IMR-90 (cell line): ENCODE measurements around the gene KIF9. TPM values are rescaled to one million over a fixed set of nuclear protein-coding genes. Genes with fewer than 3 reads are reported as not detected.

Experiments used
- ATAC-seq: fragments of 200-7000 bp; cut with Tn5 transposase; 2 replicates; pipeline ENCODE4 v1.9.1; 2020; ENCODE audit warnings: low read depth, mild to moderate bottlenecking, moderate library complexity
- Bru-seq: library from RNA; stranded (reverse); fragments of 400-500 nt; gene quantifications from one replicate; lab custom pipeline; 2021; lab: Mats Ljungman, UMichigan
- BruChase-seq, 2 experiments: library from RNA; stranded (reverse); fragments of 400-500 nt; gene quantifications; one replicate each; lab custom pipeline; 2021; lab: Mats Ljungman, UMichigan
- BruUV-seq: library from RNA; stranded (reverse); fragments of 400-500 nt; replicated peaks from 2 replicates; lab custom pipeline; 2021; lab: Mats Ljungman, UMichigan
- CTCF ChIA-PET: fragments of 300-600 bp; formaldehyde crosslinking; extraction: SDS; loops from one replicate; lab custom pipeline; 2021; ENCODE audit warnings: antibody characterized with exemption; lab: Yijun Ruan, JAX
- POLR2A ChIA-PET: fragments of 300-600 bp; sonication (Branson Sonifier 250); formaldehyde crosslinking; loops from one replicate; lab custom pipeline; 2022; ENCODE audit warnings: antibody characterized with exemption; ENCODE audit not compliant: unreplicated experiment; lab: Charles Lee
- DNase-seq: peaks from one replicate; pipeline ENCODE4 v3.0.0; 2013
- H2AFZ ChIP-seq: replicated peaks from 2 replicates; pipeline ENCODE3; 2013; ENCODE audit warnings: low read length, mild to moderate bottlenecking; ENCODE audit not compliant: poor library complexity
- H2AK5ac ChIP-seq: 2 replicates; pipeline ENCODE4 v1.6.1; 2013; ENCODE audit warnings: low read depth, low read length, inconsistent platforms
- H2AK9ac ChIP-seq: replicated peaks from 2 replicates; pipeline ENCODE3; 2013; ENCODE audit warnings: mild to moderate bottlenecking, low read depth, low read length, moderate library complexity; ENCODE audit not compliant: poor library complexity
- H2BK120ac ChIP-seq: 2 replicates; pipeline ENCODE4 v1.6.1; 2013; ENCODE audit warnings: low read depth, low read length, inconsistent platforms
- H2BK15ac ChIP-seq: 3 replicates; pipeline ENCODE4 v1.6.1; 2013; ENCODE audit warnings: low read depth, low read length, inconsistent platforms
- H2BK20ac ChIP-seq: 2 replicates; pipeline ENCODE4 v1.6.1; 2013; ENCODE audit warnings: low read depth, mild to moderate bottlenecking, inconsistent platforms, low read length, moderate library complexity
- H2BK5ac ChIP-seq: 2 replicates; pipeline ENCODE4 v1.6.1; 2013; ENCODE audit warnings: mild to moderate bottlenecking, low read depth, low read length, inconsistent platforms; ENCODE audit not compliant: poor library complexity, severe bottlenecking
- H3K14ac ChIP-seq: replicated peaks from 2 replicates; pipeline ENCODE4 v1.6.1; 2013; ENCODE audit warnings: low read depth, low read length, inconsistent platforms
- H3K18ac ChIP-seq: 2 replicates; pipeline ENCODE4 v1.6.1; 2013; ENCODE audit warnings: low read depth, low read length, control low read depth
- H3K23ac ChIP-seq: 2 replicates; pipeline ENCODE4 v1.6.1; 2013; ENCODE audit warnings: low read depth, low read length, inconsistent platforms
- H3K27ac ChIP-seq: 2 replicates; pipeline ENCODE4 v1.5.1; 2013; ENCODE audit warnings: mild to moderate bottlenecking, control low read depth, low read length; ENCODE audit not compliant: insufficient read depth
- H3K27me3 ChIP-seq: 2 replicates; pipeline ENCODE4 v1.6.1; 2013; ENCODE audit warnings: low read length; ENCODE audit not compliant: control insufficient read depth, insufficient read depth
- H3K36me3 ChIP-seq: 2 replicates; pipeline ENCODE4 v1.6.1; 2013; ENCODE audit warnings: low read length, mixed read lengths; ENCODE audit not compliant: control insufficient read depth, insufficient read depth
- H3K4ac ChIP-seq: 2 replicates; pipeline ENCODE4 v1.6.1; 2013; ENCODE audit warnings: low read depth, low read length, inconsistent platforms
- H3K4me1 ChIP-seq: 2 replicates; pipeline ENCODE4 v1.6.1; 2013; ENCODE audit warnings: low read length, mixed read lengths; ENCODE audit not compliant: control insufficient read depth, insufficient read depth
- H3K4me2 ChIP-seq: 2 replicates; pipeline ENCODE4 v1.6.1; 2013; ENCODE audit warnings: low read depth, mild to moderate bottlenecking, control low read depth, low read length, moderate library complexity
- H3K4me3 ChIP-seq: 2 replicates; pipeline ENCODE4 v1.5.1; 2013; ENCODE audit warnings: low read depth, mild to moderate bottlenecking, control low read depth, low read length, moderate library complexity; ENCODE audit not compliant: insufficient read depth
- H3K56ac ChIP-seq: 2 replicates; pipeline ENCODE4 v1.6.1; 2013; ENCODE audit warnings: low read length, inconsistent platforms; ENCODE audit not compliant: insufficient read depth; ENCODE audit errors: extremely low read depth
- H3K79me1 ChIP-seq, 2 experiments: 2 replicates each; pipeline ENCODE4 v1.6.1; 2013; ENCODE audit warnings: low read length in 2 of 2, inconsistent platforms in 1 of 2, low read depth in 1 of 2
- H3K9ac ChIP-seq: 2 replicates; pipeline ENCODE4 v1.6.1; 2013; ENCODE audit warnings: low read depth, low read length, control low read depth
- H3K9me1 ChIP-seq: 2 replicates; pipeline ENCODE4 v1.6.1; 2013; ENCODE audit warnings: low read length, inconsistent platforms; ENCODE audit not compliant: insufficient read depth
- H3K9me3 ChIP-seq: 2 replicates; pipeline ENCODE4 v1.6.1; 2013; ENCODE audit warnings: low read length; ENCODE audit not compliant: control insufficient read depth, insufficient read depth
- H4K20me1 ChIP-seq: 2 replicates; pipeline ENCODE4 v1.6.1; 2013; ENCODE audit warnings: low read length, inconsistent platforms; ENCODE audit not compliant: insufficient read depth
- H4K5ac ChIP-seq: 2 replicates; pipeline ENCODE4 v1.6.1; 2013; ENCODE audit warnings: mild to moderate bottlenecking, low read depth, low read length, control low read depth
- H4K8ac ChIP-seq, 2 experiments: 2 replicates each; pipeline ENCODE4 v1.6.1; 2013; ENCODE audit warnings: low read depth in 2 of 2, low read length in 2 of 2, control low read depth in 1 of 2, inconsistent platforms in 1 of 2
- H4K91ac ChIP-seq: 2 replicates; pipeline ENCODE4 v1.6.1; 2013; ENCODE audit warnings: low read depth, low read length, inconsistent platforms; ENCODE audit not compliant: insufficient read depth
- CTCF ChIP-seq: conservative IDR thresholded peaks from 2 replicates; pipeline ENCODE4 v1.5.1; 2012; ENCODE audit warnings: mild to moderate bottlenecking, low read depth, low read length, improper control_type of control experiment
- MAZ ChIP-seq: IDR thresholded peaks from 2 replicates; pipeline ENCODE4 v1.6.1; 2012; ENCODE audit warnings: low read depth, mild to moderate bottlenecking, low read length, improper control_type of control experiment, moderate library complexity, borderline replicate concordance
- MXI1 ChIP-seq: IDR thresholded peaks from 2 replicates; pipeline ENCODE4 v1.6.1; 2012; ENCODE audit warnings: low read depth, mild to moderate bottlenecking, low read length, moderate library complexity, borderline replicate concordance
- NFE2L2 ChIP-seq: fragments of 150-350 bp; IDR thresholded peaks from 2 replicates; pipeline ENCODE4 v1.6.1; 2016; ENCODE audit warnings: low read depth, mild to moderate bottlenecking, low read length
- POLR2A ChIP-seq: IDR thresholded peaks from 2 replicates; pipeline ENCODE4 v1.6.1; 2012; ENCODE audit warnings: mild to moderate bottlenecking, low read depth, low read length
- USF2 ChIP-seq: fragments of 150-350 bp; IDR thresholded peaks from 2 replicates; pipeline ENCODE4 v1.6.1; 2017; ENCODE audit warnings: mild to moderate bottlenecking, antibody characterized with exemption, low read length, low read depth
- WGBS, 2 experiments: methylation state at CpG; one replicate each; pipeline versions ENCODE4 v1.1.5 to v1.1.7; 2013; ENCODE audit warnings: missing lambda C conversion rate in 2 of 2; ENCODE audit not compliant: insufficient read length in 1 of 2; ENCODE audit errors: extremely low coverage in 2 of 2; 5-methylcytosine and 5-hydroxymethylcytosine counted together
- dilution Hi-C: fragments of 300-500 bp; cut with HindIII; formaldehyde crosslinking; loops from one replicate; pipeline ENCODE4 v1.14.3; 2018; ENCODE audit warnings: low sequenced_read_pairs; ENCODE audit not compliant: unreplicated experiment
- in situ Hi-C: fragments of 300-500 bp; cut with MboI; formaldehyde crosslinking; loops from 3 replicates; pipeline ENCODE4 v1.14.3; 2019; ENCODE audit warnings: low sequenced_read_pairs, inconsistent platforms, mixed read lengths
- intact Hi-C: fragments of 100-400 bp; cut with micrococcal nuclease; formaldehyde crosslinking; loops from 2 replicates; pipeline ENCODE4 v1.10.0; 2022
- long read RNA-seq: library from polyadenylated mRNA; unstranded; transcript quantifications from one replicate; pipeline ENCODE4 v2.0.0, GENCODE V29; 2021; ENCODE audit not compliant: unreplicated experiment
- polyA plus RNA-seq, 3 experiments: library from polyadenylated mRNA; depleted of rRNA; stranded (reverse); fragments of >200 nt; gene quantifications; 2 replicates each; pipeline ENCODE4 v1.2.3, GENCODE V29; 2012; ENCODE audit warnings: low replicate concordance in 1 of 3
- total RNA-seq: library from RNA; depleted of rRNA; stranded (reverse); fragments of >200 nt; gene quantifications from 2 replicates; pipeline ENCODE4 v1.2.3, GENCODE V29; 2012; rRNA removed

The KIF9 gene
- total RNA-seq (1.8 and 3.6 TPM in 2 replicates), polyA plus RNA-seq (2012; rRNA removed) (5.0 and 5.7 TPM in 2 replicates), Bru-seq, nascent RNA (percentile 29 among the genes with signal in this experiment), BruChase-seq, experiment 1, labeled RNA remaining after a 6-hour chase (percentile 31 among the genes with signal in this experiment), BruChase-seq, experiment 2, labeled RNA remaining after a 2-hour chase (percentile 23 among the genes with signal in this experiment)
- 4.1 and 4.4 TPM in 2 replicates for polyA plus RNA-seq (2012; cell fraction: cytosol; rRNA removed)
- polyA plus RNA-seq (2012; cell fraction: nucleus; rRNA removed; ENCODE audit: low replicate concordance) = 1.9 and 2.4 TPM in 2 replicates
- long read RNA-seq, partial matches to known transcripts = 0 of 5 reads
- long read RNA-seq, other reads (novel, unspliced or antisense) = 1 of 5 reads

GRCh38 chr3:47282424-47283192 is at the start of gene KIF9, which contains the start of gene KLHL18:
KIF9 (minus strand) TSS chr3:47282799; CDS start chr3:47277374, 5,425 bp downstream.
KLHL18 (plus strand) TSS chr3:47282944; CDS start chr3:47282966, 22 bp downstream.
- peak; percentile 97 for ATAC-seq
- Histone ChIP-seq H3K36me3 (peaks cover 2% of the 10 kb centered on the region; the same call in 1 of the 2 replicates), H4K91ac (peak within 1 kb of the TSS; percentile 99), H3K4me1 (peaks cover 4% of the 10 kb centered on the region; the same call in 1 of the 2 replicates), H2AK5ac (peak within 1 kb of the TSS; percentile 72), H3K4me3 (peak within 1 kb of the TSS; percentile 60), H3K18ac (peak within 1 kb of the TSS; percentile 96), H2BK15ac (peak within 1 kb of the TSS; percentile 95), H3K56ac (peak within 1 kb of the TSS; percentile 99), H2BK120ac (peak within 1 kb of the TSS; percentile 98), H3K23ac (peak within 1 kb of the TSS; percentile 98), H3K9ac (peak within 1 kb of the TSS; percentile 96), H3K14ac (peak within 1 kb of the TSS; percentile 99), H3K4me2 (peak within 1 kb of the TSS; percentile 98), H3K27ac (peak within 1 kb of the TSS; percentile 94), H4K5ac (peak within 1 kb of the TSS; percentile 93), H3K27me3 (no peaks in the 10 kb centered on the region), H4K20me1 (peaks cover 10% of the 10 kb centered on the region), H3K9me3 (no peaks in the 10 kb centered on the region), H3K79me1 (peaks cover 22 to 57% of the 10 kb centered on the region in 2 experiments; a peak in 3 of 4 replicates), H3K9me1 (peaks cover 8% of the 10 kb centered on the region), H2AFZ (peak within 1 kb of the TSS; percentile 95), H2BK20ac (peak within 1 kb of the TSS; percentile 91), H2AK9ac (peak within 1 kb of the TSS; percentile 90), H2BK5ac (peak within 1 kb of the TSS; percentile 89), H4K8ac (peak within 1 kb of the TSS; percentile 92 to 100), H3K4ac (peak within 1 kb of the TSS; percentile 97)
- TF ChIP-seq MAZ (peak; percentile 88), NFE2L2 (0 out of 2 replicates have a peak, but pooled peaks have one; percentile 2), CTCF (no peak), MXI1 (peak; percentile 99), USF2 (peak; percentile 59; the same call in 1 of the 2 replicates), POLR2A (peak; percentile 91)
- dilution Hi-C loops = no loop called here
- intact Hi-C loops = loop anchor here (1.0 kb wide), 1 partner anchor 118 kb away; the partner anchor contains the start of gene SETD2
- ChIA-PET POLR2A (interaction anchor here (1.0 kb wide), 1 partner anchor 13 kb away, joined by 3 read pairs; no protein-coding TSS in a partner anchor), CTCF (no interaction called here)
- peak; percentile 93 for DNase-seq
- in situ Hi-C loops = no loop called here
- BruUV-seq = no TSS peak
- 1% methylated on average over 55 of the region's 82 CpGs; no CpG with 5 or more reads in 1 of the 2 experiments for WGBS, 2 experiments
